Jurkat, Clone E6-1 (cell line): ENCODE data around the gene GNB1L.

Source experiments
- DNase-seq: peaks from one replicate; pipeline ENCODE4 v3.0.0-alpha.2; 2011; ENCODE audit warnings: low read depth, low spot score
- H3K4me3 ChIP-seq: 2 replicates; pipeline ENCODE4 v1.5.1; 2011; ENCODE audit warnings: mild to moderate bottlenecking, low read length, control low read depth, moderate library complexity

Gene GNB1L

GRCh38 chr22:19734837-19735382, 119.8 kb downstream of the GNB1L start:
- no peak for DNase-seq
- H3K4me3 ChIP-seq = no peak overlapping the region

DNA sequence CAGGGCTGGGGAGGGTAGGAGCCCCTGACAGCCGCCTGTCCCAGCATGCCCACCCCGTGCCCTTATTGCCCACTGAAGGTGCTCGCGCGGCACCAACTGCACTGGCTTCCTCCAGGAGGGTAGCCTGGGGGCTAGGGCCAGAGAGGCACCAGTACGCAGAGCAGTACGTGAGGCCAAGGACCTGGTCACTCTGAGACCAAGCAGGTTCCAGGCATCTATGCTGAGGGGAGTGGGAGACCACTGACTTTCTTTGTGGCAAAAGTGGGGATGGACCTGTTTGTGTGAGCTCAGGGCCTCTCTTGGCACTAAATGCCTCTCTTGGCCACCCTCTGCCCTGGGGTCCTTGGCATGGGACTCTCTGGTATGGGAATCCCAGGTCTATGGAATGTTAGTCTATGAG, 120.5 kb downstream of the GNB1L start:
- H3K4me3 ChIP-seq = no peak overlapping the region
- DNase-seq = no peak

GRCh38 chr22:19733755-19734154, 120.9 kb downstream of the GNB1L start:
- no peak overlapping the region for H3K4me3 ChIP-seq
- DNase-seq = no peak
